ENCODE data around the gene WDR37.

- no peak for TF ChIP-seq CTCF (IDR thresholded peaks at IDR 0.05)
- no peak for TF ChIP-seq POLR2A (IDR thresholded peaks at IDR 0.05)
Observed at GRCh38 chr10:1122349-1122748, 66.2 kb downstream of the WDR37 start.
